Esophagus muscularis mucosa (tissue), 4 donors: ENCODE data around the gene IMPA2.

Experiments
- CTCF ChIP-seq, 3 experiments: fragments of 200-600 bp in 2 of 3; fragments of 450-650 bp in 1 of 3; sonication (generic) in 2 of 3; IDR thresholded peaks; one replicate each; pipeline ENCODE4 v1.5.1; 2017 to 2019; ENCODE audit warnings: antibody characterized with exemption in 3 of 3, mild to moderate bottlenecking in 2 of 3, moderate library complexity in 1 of 3
- EP300 ChIP-seq: sonication (generic); formaldehyde crosslinking; IDR thresholded peaks from one replicate; pipeline ENCODE4 v1.6.1; 2017; ENCODE audit warnings: antibody characterized with exemption
- POLR2A ChIP-seq: fragments of 450-650 bp; IDR thresholded peaks from one replicate; pipeline ENCODE4 v1.6.1; 2017; ENCODE audit warnings: antibody characterized with exemption, moderate library complexity, mild to moderate bottlenecking, low read depth
- POLR2AphosphoS5 ChIP-seq, 2 donors: sonication (generic); formaldehyde crosslinking; IDR thresholded peaks; one replicate each; pipeline ENCODE4 v1.6.1; 2017; ENCODE audit warnings: antibody characterized with exemption in 2 of 2

GRCh38 chr18:12029786-12030584, 48.7 kb downstream of the IMPA2 start:
- no peak for TF ChIP-seq CTCF (IDR thresholded peaks at IDR 0.05)
- no peak for TF ChIP-seq POLR2A
- no peak for TF ChIP-seq EP300
- no peak for TF ChIP-seq POLR2AphosphoS5 (IDR thresholded peaks at IDR 0.05)
